IMR-90 (cell line): ENCODE data around the gene CAMTA1. TPM values are rescaled to one million over a fixed set of nuclear protein-coding genes. Genes with fewer than 3 reads are reported as not detected.

Experiments used
- ATAC-seq: fragments of 200-7000 bp; cut with Tn5 transposase; 2 replicates; pipeline ENCODE4 v1.9.1; 2020; ENCODE audit warnings: low read depth, mild to moderate bottlenecking, moderate library complexity
- BruUV-seq: library from RNA; stranded (reverse); fragments of 400-500 nt; replicated peaks from 2 replicates; lab custom pipeline; 2021; lab: Mats Ljungman, UMichigan
- CTCF ChIA-PET: fragments of 300-600 bp; formaldehyde crosslinking; extraction: SDS; loops from one replicate; lab custom pipeline; 2021; ENCODE audit warnings: antibody characterized with exemption; lab: Yijun Ruan, JAX
- POLR2A ChIA-PET: fragments of 300-600 bp; sonication (Branson Sonifier 250); formaldehyde crosslinking; loops from one replicate; lab custom pipeline; 2022; ENCODE audit warnings: antibody characterized with exemption; ENCODE audit not compliant: unreplicated experiment; lab: Charles Lee
- DNase-seq: peaks from one replicate; pipeline ENCODE4 v3.0.0; 2013
- H2AFZ ChIP-seq: replicated peaks from 2 replicates; pipeline ENCODE3; 2013; ENCODE audit warnings: low read length, mild to moderate bottlenecking; ENCODE audit not compliant: poor library complexity
- H2AK5ac ChIP-seq: 2 replicates; pipeline ENCODE4 v1.6.1; 2013; ENCODE audit warnings: low read depth, low read length, inconsistent platforms
- H2AK9ac ChIP-seq: replicated peaks from 2 replicates; pipeline ENCODE3; 2013; ENCODE audit warnings: mild to moderate bottlenecking, low read depth, low read length, moderate library complexity; ENCODE audit not compliant: poor library complexity
- H2BK120ac ChIP-seq: 2 replicates; pipeline ENCODE4 v1.6.1; 2013; ENCODE audit warnings: low read depth, low read length, inconsistent platforms
- H2BK15ac ChIP-seq: 3 replicates; pipeline ENCODE4 v1.6.1; 2013; ENCODE audit warnings: low read depth, low read length, inconsistent platforms
- H2BK20ac ChIP-seq: 2 replicates; pipeline ENCODE4 v1.6.1; 2013; ENCODE audit warnings: low read depth, mild to moderate bottlenecking, inconsistent platforms, low read length, moderate library complexity
- H2BK5ac ChIP-seq: 2 replicates; pipeline ENCODE4 v1.6.1; 2013; ENCODE audit warnings: mild to moderate bottlenecking, low read depth, low read length, inconsistent platforms; ENCODE audit not compliant: poor library complexity, severe bottlenecking
- H3K14ac ChIP-seq: replicated peaks from 2 replicates; pipeline ENCODE4 v1.6.1; 2013; ENCODE audit warnings: low read depth, low read length, inconsistent platforms
- H3K18ac ChIP-seq: 2 replicates; pipeline ENCODE4 v1.6.1; 2013; ENCODE audit warnings: low read depth, low read length, control low read depth
- H3K23ac ChIP-seq: 2 replicates; pipeline ENCODE4 v1.6.1; 2013; ENCODE audit warnings: low read depth, low read length, inconsistent platforms
- H3K27ac ChIP-seq: 2 replicates; pipeline ENCODE4 v1.5.1; 2013; ENCODE audit warnings: mild to moderate bottlenecking, control low read depth, low read length; ENCODE audit not compliant: insufficient read depth
- H3K27me3 ChIP-seq: 2 replicates; pipeline ENCODE4 v1.6.1; 2013; ENCODE audit warnings: low read length; ENCODE audit not compliant: control insufficient read depth, insufficient read depth
- H3K36me3 ChIP-seq: 2 replicates; pipeline ENCODE4 v1.6.1; 2013; ENCODE audit warnings: low read length, mixed read lengths; ENCODE audit not compliant: control insufficient read depth, insufficient read depth
- H3K4ac ChIP-seq: 2 replicates; pipeline ENCODE4 v1.6.1; 2013; ENCODE audit warnings: low read depth, low read length, inconsistent platforms
- H3K4me1 ChIP-seq: 2 replicates; pipeline ENCODE4 v1.6.1; 2013; ENCODE audit warnings: low read length, mixed read lengths; ENCODE audit not compliant: control insufficient read depth, insufficient read depth
- H3K4me2 ChIP-seq: 2 replicates; pipeline ENCODE4 v1.6.1; 2013; ENCODE audit warnings: low read depth, mild to moderate bottlenecking, control low read depth, low read length, moderate library complexity
- H3K4me3 ChIP-seq: 2 replicates; pipeline ENCODE4 v1.5.1; 2013; ENCODE audit warnings: low read depth, mild to moderate bottlenecking, control low read depth, low read length, moderate library complexity; ENCODE audit not compliant: insufficient read depth
- H3K56ac ChIP-seq: 2 replicates; pipeline ENCODE4 v1.6.1; 2013; ENCODE audit warnings: low read length, inconsistent platforms; ENCODE audit not compliant: insufficient read depth; ENCODE audit errors: extremely low read depth
- H3K79me1 ChIP-seq, 2 experiments: 2 replicates each; pipeline ENCODE4 v1.6.1; 2013; ENCODE audit warnings: low read length in 2 of 2, inconsistent platforms in 1 of 2, low read depth in 1 of 2
- H3K9ac ChIP-seq: 2 replicates; pipeline ENCODE4 v1.6.1; 2013; ENCODE audit warnings: low read depth, low read length, control low read depth
- H3K9me1 ChIP-seq: 2 replicates; pipeline ENCODE4 v1.6.1; 2013; ENCODE audit warnings: low read length, inconsistent platforms; ENCODE audit not compliant: insufficient read depth
- H3K9me3 ChIP-seq: 2 replicates; pipeline ENCODE4 v1.6.1; 2013; ENCODE audit warnings: low read length; ENCODE audit not compliant: control insufficient read depth, insufficient read depth
- H4K20me1 ChIP-seq: 2 replicates; pipeline ENCODE4 v1.6.1; 2013; ENCODE audit warnings: low read length, inconsistent platforms; ENCODE audit not compliant: insufficient read depth
- H4K5ac ChIP-seq: 2 replicates; pipeline ENCODE4 v1.6.1; 2013; ENCODE audit warnings: mild to moderate bottlenecking, low read depth, low read length, control low read depth
- H4K8ac ChIP-seq, 2 experiments: 2 replicates each; pipeline ENCODE4 v1.6.1; 2013; ENCODE audit warnings: low read depth in 2 of 2, low read length in 2 of 2, control low read depth in 1 of 2, inconsistent platforms in 1 of 2
- H4K91ac ChIP-seq: 2 replicates; pipeline ENCODE4 v1.6.1; 2013; ENCODE audit warnings: low read depth, low read length, inconsistent platforms; ENCODE audit not compliant: insufficient read depth
- BHLHE40 ChIP-seq: fragments of 150-350 bp; IDR thresholded peaks from 2 replicates; pipeline ENCODE4 v1.6.1; 2016; ENCODE audit warnings: mild to moderate bottlenecking, low read depth, low read length
- CEBPB ChIP-seq: IDR thresholded peaks from 2 replicates; pipeline ENCODE4 v1.6.1; 2012; ENCODE audit warnings: low read depth, low read length, improper control_type of control experiment
- CHD1 ChIP-seq: IDR thresholded peaks from 2 replicates; pipeline ENCODE4 v1.6.1; 2012; ENCODE audit warnings: low read depth, low read length, improper control_type of control experiment
- CTCF ChIP-seq: conservative IDR thresholded peaks from 2 replicates; pipeline ENCODE4 v1.5.1; 2012; ENCODE audit warnings: mild to moderate bottlenecking, low read depth, low read length, improper control_type of control experiment
- FOS ChIP-seq: fragments of 150-350 bp; IDR thresholded peaks from 2 replicates; pipeline ENCODE4 v1.6.1; 2016; ENCODE audit warnings: low read depth, low read length
- MAFK ChIP-seq: IDR thresholded peaks from 2 replicates; pipeline ENCODE4 v1.6.1; 2012; ENCODE audit warnings: low read depth, low read length, improper control_type of control experiment
- MAZ ChIP-seq: IDR thresholded peaks from 2 replicates; pipeline ENCODE4 v1.6.1; 2012; ENCODE audit warnings: low read depth, mild to moderate bottlenecking, low read length, improper control_type of control experiment, moderate library complexity, borderline replicate concordance
- MXI1 ChIP-seq: IDR thresholded peaks from 2 replicates; pipeline ENCODE4 v1.6.1; 2012; ENCODE audit warnings: low read depth, mild to moderate bottlenecking, low read length, moderate library complexity, borderline replicate concordance
- NFE2L2 ChIP-seq: fragments of 150-350 bp; IDR thresholded peaks from 2 replicates; pipeline ENCODE4 v1.6.1; 2016; ENCODE audit warnings: low read depth, mild to moderate bottlenecking, low read length
- POLR2A ChIP-seq: IDR thresholded peaks from 2 replicates; pipeline ENCODE4 v1.6.1; 2012; ENCODE audit warnings: mild to moderate bottlenecking, low read depth, low read length
- RAD21 ChIP-seq: IDR thresholded peaks from 2 replicates; pipeline ENCODE4 v1.6.1; 2012; ENCODE audit warnings: low read length, improper control_type of control experiment
- RCOR1 ChIP-seq: IDR thresholded peaks from 2 replicates; pipeline ENCODE4 v1.6.1; 2012; ENCODE audit warnings: mild to moderate bottlenecking, low read length, improper control_type of control experiment; ENCODE audit not compliant: insufficient replicate concordance
- RFX5 ChIP-seq: IDR thresholded peaks from 2 replicates; pipeline ENCODE4 v1.8.0; 2012; ENCODE audit warnings: low read depth, mild to moderate bottlenecking, low read length, moderate library complexity
- SMC3 ChIP-seq: fragments of 150-350 bp; IDR thresholded peaks from 2 replicates; pipeline ENCODE4 v1.6.1; 2016; ENCODE audit warnings: low read depth, mild to moderate bottlenecking, antibody characterized with exemption, low read length, moderate library complexity
- USF2 ChIP-seq: fragments of 150-350 bp; IDR thresholded peaks from 2 replicates; pipeline ENCODE4 v1.6.1; 2017; ENCODE audit warnings: mild to moderate bottlenecking, antibody characterized with exemption, low read length, low read depth
- WGBS, 2 experiments: methylation state at CpG; one replicate each; pipeline versions ENCODE4 v1.1.5 to v1.1.7; 2013; ENCODE audit warnings: missing lambda C conversion rate in 2 of 2; ENCODE audit not compliant: insufficient read length in 1 of 2; ENCODE audit errors: extremely low coverage in 2 of 2; 5-methylcytosine and 5-hydroxymethylcytosine counted together
- dilution Hi-C: fragments of 300-500 bp; cut with HindIII; formaldehyde crosslinking; loops from one replicate; pipeline ENCODE4 v1.14.3; 2018; ENCODE audit warnings: low sequenced_read_pairs; ENCODE audit not compliant: unreplicated experiment
- in situ Hi-C: fragments of 300-500 bp; cut with MboI; formaldehyde crosslinking; loops from 3 replicates; pipeline ENCODE4 v1.14.3; 2019; ENCODE audit warnings: low sequenced_read_pairs, inconsistent platforms, mixed read lengths
- intact Hi-C: fragments of 100-400 bp; cut with micrococcal nuclease; formaldehyde crosslinking; loops from 2 replicates; pipeline ENCODE4 v1.10.0; 2022
- polyA plus RNA-seq, 3 experiments: library from polyadenylated mRNA; depleted of rRNA; stranded (reverse); fragments of >200 nt; gene quantifications; 2 replicates each; pipeline ENCODE4 v1.2.3, GENCODE V29; 2012; ENCODE audit warnings: low replicate concordance in 1 of 3
- total RNA-seq: library from RNA; depleted of rRNA; stranded (reverse); fragments of >200 nt; gene quantifications from 2 replicates; pipeline ENCODE4 v1.2.3, GENCODE V29; 2012

The CAMTA1 gene
- total and polyA plus RNA-seq, 2 of the 4 experiments (the other 2 are of a cell fraction): 35.5 to 74.3 TPM

DNA sequence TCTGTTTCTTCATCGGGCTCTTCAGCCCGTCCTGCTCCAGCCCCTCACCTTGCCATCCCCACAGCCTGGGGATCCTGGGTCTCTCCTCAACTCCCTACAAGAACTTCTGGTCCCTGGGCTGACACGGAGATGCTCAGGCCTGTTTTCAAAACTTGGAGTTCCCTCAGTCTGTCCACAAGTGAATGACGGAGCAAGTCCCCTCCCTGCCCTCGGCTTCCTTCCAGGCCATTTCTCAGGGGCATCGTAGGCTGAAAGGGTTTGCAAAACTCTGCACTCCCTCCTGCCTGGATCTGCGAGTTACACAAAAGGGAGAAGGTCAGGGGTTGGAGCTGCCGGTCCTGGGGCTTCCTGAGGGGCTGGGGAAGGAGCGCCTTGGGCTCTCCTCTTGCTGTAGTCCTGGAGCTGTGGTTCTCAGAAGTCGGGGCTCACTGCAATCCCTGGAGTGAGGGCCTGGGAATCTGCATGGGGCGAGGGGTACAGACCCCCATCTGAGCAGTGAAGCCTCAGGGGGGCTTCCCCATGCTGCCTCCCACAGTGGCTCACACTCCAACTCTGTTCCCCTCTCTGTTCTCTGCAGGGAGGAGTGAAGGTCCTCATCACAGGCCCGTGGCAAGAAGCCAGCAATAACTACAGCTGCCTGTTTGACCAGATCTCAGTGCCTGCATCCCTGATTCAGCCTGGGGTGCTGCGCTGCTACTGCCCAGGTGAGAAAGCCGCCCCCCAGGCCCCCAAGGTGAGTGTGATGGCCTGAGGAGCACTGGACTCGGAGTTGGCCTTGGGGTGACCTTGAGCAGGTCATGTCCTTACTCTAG is 885.3 kb downstream of the CAMTA1 start:
- Histone ChIP-seq H2BK15ac (no peak overlapping the region), H3K79me1 (no peaks in the 10 kb centered on the region), H4K91ac (no peak overlapping the region), H2AK9ac (no peak overlapping the region), H2AK5ac (no peak overlapping the region), H3K23ac (no peak overlapping the region), H3K9ac (no peak overlapping the region), H3K36me3 (no peaks in the 10 kb centered on the region), H4K8ac (no peak overlapping the region), H4K20me1 (no peaks in the 10 kb centered on the region), H3K4me2 (no peak overlapping the region), H3K27me3 (peaks cover 31% of the 10 kb centered on the region), H3K27ac (no peak overlapping the region), H2BK20ac (no peak overlapping the region), H4K5ac (no peak overlapping the region), H2BK120ac (no peak overlapping the region), H3K4ac (no peak overlapping the region), H3K9me3 (no peaks in the 10 kb centered on the region), H3K14ac (no peak overlapping the region), H2AFZ (no peak overlapping the region), H3K56ac (no peak overlapping the region), H3K18ac (no peak overlapping the region), H3K4me3 (no peak overlapping the region), H3K9me1 (no peaks in the 10 kb centered on the region), H3K4me1 (no peaks in the 10 kb centered on the region; the same call in 1 of the 2 replicates), H2BK5ac (no peak overlapping the region)
- dilution Hi-C loops (no loop called here), intact Hi-C loops (no loop called here), in situ Hi-C loops (loop anchor here (5.0 to 25.0 kb wide), 2 partner anchors 232 to 642 kb away; partner anchors contain the start of gene SLC45A1)
- POLR2A ChIA-PET: no interaction called here
- DNase-seq: no peak
- CTCF ChIA-PET: interaction anchor here (1.1 to 9.2 kb wide), 4 partner anchors 11 to 234 kb away, joined by 3 to 108 read pairs (median 5); no protein-coding TSS in a partner anchor
- WGBS, 2 experiments: 58% methylated on average over 4 of the region's 15 CpGs; no CpG with 5 or more reads in 1 of the 2 experiments
- no peak for ATAC-seq
- no TSS peak for BruUV-seq
- no peak for TF ChIP-seq NFE2L2
- no peak for TF ChIP-seq CTCF
- TF ChIP-seq FOS: no peak
- no peak for TF ChIP-seq MXI1
- no peak for TF ChIP-seq RAD21
- TF ChIP-seq CHD1: no peak
- no peak for TF ChIP-seq MAFK
- TF ChIP-seq BHLHE40: no peak
- TF ChIP-seq MAZ: no peak
- TF ChIP-seq CEBPB: no peak
- no peak for TF ChIP-seq RFX5
- no peak for TF ChIP-seq SMC3
- TF ChIP-seq RCOR1: no peak
- no peak for TF ChIP-seq POLR2A
- no peak for TF ChIP-seq USF2
